RWPE2 (cell line): ENCODE data around the gene KL.

Experiments used
- ATAC-seq: fragments of 200-7000 bp; cut with Tn5 transposase; 3 replicates; pipeline ENCODE4 v1.9.1; 2021; ENCODE audit warnings: low read depth
- DNase-seq: peaks from one replicate; pipeline ENCODE4 v3.0.0-alpha.2; 2020; ENCODE audit warnings: low spot score
- H3K27ac ChIP-seq: fragments of 450-650 bp; 2 replicates; pipeline ENCODE4 v1.5.1; 2017; ENCODE audit warnings: mild to moderate bottlenecking; ENCODE audit not compliant: poor library complexity, severe bottlenecking
- H3K27me3 ChIP-seq: fragments of 250-450 bp; sonication (Bioruptor Pico); 2 replicates; pipeline ENCODE4 v1.5.1; 2021; ENCODE audit warnings: mild to moderate bottlenecking, moderate library complexity; ENCODE audit not compliant: insufficient read depth, poor library complexity, severe bottlenecking
- H3K36me3 ChIP-seq: fragments of 250-450 bp; sonication (Bioruptor Pico); 2 replicates; pipeline ENCODE4 v1.5.1; 2020; ENCODE audit warnings: low read depth, mild to moderate bottlenecking, moderate library complexity
- H3K4me1 ChIP-seq: fragments of 250-450 bp; sonication (Bioruptor Pico); 2 replicates; pipeline ENCODE4 v1.5.1; 2021; ENCODE audit warnings: mild to moderate bottlenecking, moderate library complexity; ENCODE audit not compliant: insufficient read depth, poor library complexity, severe bottlenecking
- H3K4me3 ChIP-seq: fragments of 250-450 bp; sonication (Bioruptor Pico); 2 replicates; pipeline ENCODE4 v1.5.1; 2021; ENCODE audit warnings: mild to moderate bottlenecking, moderate library complexity; ENCODE audit not compliant: severe bottlenecking
- H3K9me3 ChIP-seq: fragments of 250-450 bp; sonication (Bioruptor Pico); 2 replicates; pipeline ENCODE4 v1.5.1; 2021; ENCODE audit warnings: mild to moderate bottlenecking, moderate library complexity; ENCODE audit not compliant: severe bottlenecking
- CTCF ChIP-seq: fragments of 450-650 bp; IDR thresholded peaks from one replicate; pipeline ENCODE4 v1.5.1; 2017; ENCODE audit warnings: mild to moderate bottlenecking, moderate library complexity; ENCODE audit not compliant: poor library complexity, severe bottlenecking

Gene KL

GRCh38 chr13:33003458-33004019, 12.7 kb upstream of the KL start:
- no peak for DNase-seq

GRCh38 chr13:33004511-33004910, 11.7 kb upstream of the KL start:
- peaks cover 4% of the 10 kb centered on the region for H3K9me3 ChIP-seq
- TF ChIP-seq CTCF: no peak
- no peak for DNase-seq
- ATAC-seq: no peak
- no peaks in the 10 kb centered on the region for H3K27me3 ChIP-seq
- H3K4me1 ChIP-seq: no peaks in the 10 kb centered on the region
- H3K4me3 ChIP-seq: no peak overlapping the region
- no peak overlapping the region for H3K27ac ChIP-seq
- H3K36me3 ChIP-seq: no peaks in the 10 kb centered on the region

More at GRCh38 chr13:33003458-33004019, 12.7 kb upstream of the KL start:
- TF ChIP-seq CTCF: no peak
- H3K27me3 ChIP-seq: no peaks in the 10 kb centered on the region
- ATAC-seq: no peak
- no peaks in the 10 kb centered on the region for H3K4me1 ChIP-seq
- H3K4me3 ChIP-seq: no peak overlapping the region
- no peak overlapping the region for H3K27ac ChIP-seq
- H3K36me3 ChIP-seq: no peaks in the 10 kb centered on the region
- H3K9me3 ChIP-seq: peaks cover 4% of the 10 kb centered on the region

DNA sequence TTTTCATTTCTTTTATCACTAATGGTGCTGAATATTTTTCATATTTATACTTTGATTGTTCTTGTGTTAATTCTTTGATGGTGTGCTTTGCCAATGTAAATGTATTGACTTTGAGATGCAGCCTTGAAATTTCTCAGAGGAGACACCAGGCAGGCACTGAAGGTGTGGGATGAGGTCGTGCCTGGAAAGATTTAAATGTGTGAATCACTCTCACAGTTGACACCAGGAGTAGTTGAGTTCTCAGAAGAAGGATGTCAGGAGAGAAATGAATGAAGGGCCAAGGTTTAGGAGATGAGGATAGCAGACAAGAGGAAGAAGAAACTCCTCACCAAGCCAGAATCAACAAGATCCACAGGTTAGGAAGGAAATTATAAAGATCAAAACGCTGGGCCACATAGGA, 10.1 kb upstream of the KL start:
- no peak for ATAC-seq
- Histone ChIP-seq H3K36me3 (no peaks in the 10 kb centered on the region), H3K4me3 (no peak overlapping the region), H3K9me3 (peaks cover 4% of the 10 kb centered on the region), H3K4me1 (no peaks in the 10 kb centered on the region), H3K27ac (no peak overlapping the region), H3K27me3 (no peaks in the 10 kb centered on the region)
- DNase-seq: no peak
- TF ChIP-seq CTCF: no peak

GRCh38 chr13:33006638-33007037, 9.6 kb upstream of the KL start:
- H3K4me3 ChIP-seq: no peak overlapping the region
- H3K27me3 ChIP-seq: no peaks in the 10 kb centered on the region
- H3K27ac ChIP-seq: no peak overlapping the region
- DNase-seq: no peak
- H3K36me3 ChIP-seq: no peaks in the 10 kb centered on the region
- TF ChIP-seq CTCF: no peak
- H3K4me1 ChIP-seq: no peaks in the 10 kb centered on the region
- peaks cover 4% of the 10 kb centered on the region for H3K9me3 ChIP-seq
- ATAC-seq: no peak

- Histone ChIP-seq H3K4me3 (no peak overlapping the region), H3K9me3 (peaks cover 4% of the 10 kb centered on the region), H3K27ac (no peak overlapping the region), H3K4me1 (no peaks in the 10 kb centered on the region), H3K27me3 (no peaks in the 10 kb centered on the region), H3K36me3 (no peaks in the 10 kb centered on the region)
- no peak for ATAC-seq
- no peak for TF ChIP-seq CTCF
- DNase-seq: no peak
These were observed 9.0 kb upstream of the KL start for GRCh38 chr13:33007237-33007636.
